ENCODE results near the gene HSD17B11.
"Not testable (repeated sequence)": the region's sequence is repeated elsewhere in the genome, so short reads cannot be mapped to it uniquely, and the experiment has no call there.

The HSD17B11 gene

GRCh38 chr4:87405211-87405820, 14.3 kb upstream of the HSD17B11 start:
- no peak for DNase-seq (ENCODE audit: low spot score)

- DNase-seq (ENCODE audit: low spot score), result not testable (repeated sequence)
Observed at GRCh38 chr4:87403732-87404131, 12.7 kb upstream of the HSD17B11 start.

- no peak for DNase-seq (ENCODE audit: low spot score)
Observed at GRCh38 chr4:87399954-87400353, 9.0 kb upstream of the HSD17B11 start.

GRCh38 chr4:87399148-87399547, 8.2 kb upstream of the HSD17B11 start:
- DNase-seq (ENCODE audit: low spot score), result no peak

- DNase-seq (ENCODE audit: low spot score), result not testable (repeated sequence)
Observed at GRCh38 chr4:87395851-87396250, 4.9 kb upstream of the HSD17B11 start.

- DNase-seq (ENCODE audit: low spot score), result not testable (repeated sequence)
Observed at GRCh38 chr4:87395073-87395472, 4.1 kb upstream of the HSD17B11 start.

GRCh38 chr4:87392183-87392582, 1.2 kb upstream of the HSD17B11 start:
- no peak for DNase-seq (ENCODE audit: low spot score)

GRCh38 chr4:87391576-87392054, 627 bp upstream of the HSD17B11 start:
- no peak for DNase-seq (ENCODE audit: low spot score)

- no peak for DNase-seq (ENCODE audit: low spot score)
Observed at GRCh38 chr4:87390551-87390890, 467 bp downstream of the HSD17B11 start.

- DNase-seq (ENCODE audit: low spot score), result not testable (repeated sequence)
Observed at GRCh38 chr4:87390055-87390454, 933 bp downstream of the HSD17B11 start.

GRCh38 chr4:87388901-87389300, 2.1 kb downstream of the HSD17B11 start:
- no peak for DNase-seq (ENCODE audit: low spot score)

GRCh38 chr4:87387237-87387636, 3.8 kb downstream of the HSD17B11 start:
- DNase-seq (ENCODE audit: low spot score), result no peak

- not testable (repeated sequence) for DNase-seq (ENCODE audit: low spot score)
Observed at GRCh38 chr4:87384466-87385132, 6.4 kb downstream of the HSD17B11 start.

- no peak for DNase-seq (ENCODE audit: low spot score)
Observed at GRCh38 chr4:87382931-87383330, 8.1 kb downstream of the HSD17B11 start.

- no peak for DNase-seq (ENCODE audit: low spot score)
Observed at GRCh38 chr4:87382116-87382515, 8.9 kb downstream of the HSD17B11 start.

- no peak for DNase-seq (ENCODE audit: low spot score)
Observed at GRCh38 chr4:87377816-87378215, 13.2 kb downstream of the HSD17B11 start.

GRCh38 chr4:87375719-87376291, 15.2 kb downstream of the HSD17B11 start:
- DNase-seq (ENCODE audit: low spot score), result peak; percentile 55

GRCh38 chr4:87370068-87370467, 20.9 kb downstream of the HSD17B11 start:
- no peak for DNase-seq (ENCODE audit: low spot score)

- no peak for DNase-seq (ENCODE audit: low spot score)
Observed at GRCh38 chr4:87366521-87367162, 24.3 kb downstream of the HSD17B11 start.

GRCh38 chr4:87365348-87365747, 25.6 kb downstream of the HSD17B11 start:
- DNase-seq (ENCODE audit: low spot score), result no peak

- DNase-seq (ENCODE audit: low spot score), result no peak
Observed at GRCh38 chr4:87363552-87363951, 27.4 kb downstream of the HSD17B11 start.

GRCh38 chr4:87360338-87360935, 30.6 kb downstream of the HSD17B11 start:
- DNase-seq (ENCODE audit: low spot score), result no peak

- DNase-seq (ENCODE audit: low spot score), result no peak
Observed at GRCh38 chr4:87359258-87359657, 31.7 kb downstream of the HSD17B11 start.
